Activated gamma-delta T cell treated with anti-CD3 and anti-CD28 coated beads, Interleukin-2, amount 50 U/mL, for 16 hours (primary cell): ENCODE data around the gene PPM1J.
A peak's percentile ranks its signal among the peaks of the same experiment; 100 is the strongest.

Source experiments
- DNase-seq: peaks from one replicate; pipeline ENCODE4 v3.0.0-alpha.2; 2020; ENCODE audit warnings: low read depth

The PPM1J gene

GRCh38 chr1:112704391-112704933 is 10.7 kb downstream of the PPM1J start:
- DNase-seq: no peak

- no peak for DNase-seq
These were observed 11.4 kb downstream of the PPM1J start for GRCh38 chr1:112703706-112704105.

GRCh38 chr1:112702420-112703261 is 12.5 kb downstream of the PPM1J start:
- no peak for DNase-seq

GRCh38 chr1:112702067-112702395 is 13.1 kb downstream of the PPM1J start:
- no peak for DNase-seq

- no peak for DNase-seq
These were observed 13.7 kb downstream of the PPM1J start for GRCh38 chr1:112701227-112702066.

- peak; percentile 60 for DNase-seq
These were observed 14.6 kb downstream of the PPM1J start for GRCh38 chr1:112700290-112701226.

GRCh38 chr1:112699425-112700144 is 15.5 kb downstream of the PPM1J start:
- no peak for DNase-seq

- DNase-seq: no peak
These were observed 16.5 kb downstream of the PPM1J start for GRCh38 chr1:112698366-112699310.

- no peak for DNase-seq
These were observed 17.3 kb downstream of the PPM1J start for GRCh38 chr1:112697781-112698201.

- DNase-seq: no peak
These were observed 18.4 kb downstream of the PPM1J start for GRCh38 chr1:112696578-112697314.

GRCh38 chr1:112695276-112695675 is 19.9 kb downstream of the PPM1J start:
- no peak for DNase-seq

GRCh38 chr1:112694363-112694929 is 20.7 kb downstream of the PPM1J start:
- no peak for DNase-seq

GRCh38 chr1:112693821-112694220 is 21.3 kb downstream of the PPM1J start:
- no peak for DNase-seq

- DNase-seq: no peak
These were observed 22.5 kb downstream of the PPM1J start for GRCh38 chr1:112692681-112693080.

GRCh38 chr1:112689842-112690237 is 25.3 kb downstream of the PPM1J start:
- DNase-seq: no peak

- no peak for DNase-seq
These were observed 25.8 kb downstream of the PPM1J start for GRCh38 chr1:112689196-112689841.

GRCh38 chr1:112688781-112689193 is 26.3 kb downstream of the PPM1J start:
- DNase-seq: no peak

- DNase-seq: no peak
These were observed 27.2 kb downstream of the PPM1J start for GRCh38 chr1:112687785-112688496.
